ENCODE results near the gene IMPA2. TPM values are rescaled to one million over a fixed set of nuclear protein-coding genes. Genes with fewer than 3 reads are reported as not detected.

Gene IMPA2
- total and polyA plus RNA-seq, 3 donors from 2014 or later: 16.6 to 21.3 (median 16.7) TPM

DNA sequence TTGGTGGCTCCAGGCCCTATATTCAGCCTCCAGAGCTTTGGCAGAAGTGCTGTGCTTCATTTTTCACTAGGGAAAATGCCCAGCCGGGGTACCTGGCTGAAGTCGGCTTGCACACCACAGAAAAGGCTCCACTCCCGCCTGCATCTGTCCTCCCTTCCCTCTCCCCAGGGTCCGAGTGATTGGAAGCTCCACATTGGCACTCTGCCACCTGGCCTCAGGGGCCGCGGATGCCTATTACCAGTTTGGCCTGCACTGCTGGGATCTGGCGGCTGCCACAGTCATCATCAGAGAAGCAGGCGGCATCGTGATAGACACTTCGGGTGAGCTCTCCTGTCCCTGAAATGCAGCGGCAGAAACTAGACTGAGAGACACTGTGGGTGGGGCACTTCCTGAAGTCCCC is 47.4 kb downstream of the IMPA2 start:
- DNase-seq: no peak
- H3K27ac ChIP-seq: no peak overlapping the region
- H3K4me1 ChIP-seq: no peaks in the 10 kb centered on the region
- intact Hi-C loops (cut with DNase I; ENCODE audit: low total_unique reads): no loop called here
- no peaks in the 10 kb centered on the region for H3K27me3 ChIP-seq
- no peak overlapping the region for H3K4me3 ChIP-seq
- 88% methylated on average over 8 to 11 of the region's 11 CpGs for WGBS, 2 donors
- TF ChIP-seq, protein P1, sequence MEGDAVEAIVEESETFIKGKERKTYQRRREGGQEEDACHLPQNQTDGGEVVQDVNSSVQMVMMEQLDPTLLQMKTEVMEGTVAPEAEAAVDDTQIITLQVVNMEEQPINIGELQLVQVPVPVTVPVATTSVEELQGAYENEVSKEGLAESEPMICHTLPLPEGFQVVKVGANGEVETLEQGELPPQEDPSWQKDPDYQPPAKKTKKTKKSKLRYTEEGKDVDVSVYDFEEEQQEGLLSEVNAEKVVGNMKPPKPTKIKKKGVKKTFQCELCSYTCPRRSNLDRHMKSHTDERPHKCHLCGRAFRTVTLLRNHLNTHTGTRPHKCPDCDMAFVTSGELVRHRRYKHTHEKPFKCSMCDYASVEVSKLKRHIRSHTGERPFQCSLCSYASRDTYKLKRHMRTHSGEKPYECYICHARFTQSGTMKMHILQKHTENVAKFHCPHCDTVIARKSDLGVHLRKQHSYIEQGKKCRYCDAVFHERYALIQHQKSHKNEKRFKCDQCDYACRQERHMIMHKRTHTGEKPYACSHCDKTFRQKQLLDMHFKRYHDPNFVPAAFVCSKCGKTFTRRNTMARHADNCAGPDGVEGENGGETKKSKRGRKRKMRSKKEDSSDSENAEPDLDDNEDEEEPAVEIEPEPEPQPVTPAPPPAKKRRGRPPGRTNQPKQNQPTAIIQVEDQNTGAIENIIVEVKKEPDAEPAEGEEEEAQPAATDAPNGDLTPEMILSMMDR (IDR thresholded peaks at IDR 0.05): no peak
- no peak for TF ChIP-seq POLR2A (IDR thresholded peaks at IDR 0.05)
- H3K36me3 ChIP-seq (ENCODE audit: low read depth, missing control alignments): no peaks in the 10 kb centered on the region
- H3K9me3 ChIP-seq: no peaks in the 10 kb centered on the region

DNA sequence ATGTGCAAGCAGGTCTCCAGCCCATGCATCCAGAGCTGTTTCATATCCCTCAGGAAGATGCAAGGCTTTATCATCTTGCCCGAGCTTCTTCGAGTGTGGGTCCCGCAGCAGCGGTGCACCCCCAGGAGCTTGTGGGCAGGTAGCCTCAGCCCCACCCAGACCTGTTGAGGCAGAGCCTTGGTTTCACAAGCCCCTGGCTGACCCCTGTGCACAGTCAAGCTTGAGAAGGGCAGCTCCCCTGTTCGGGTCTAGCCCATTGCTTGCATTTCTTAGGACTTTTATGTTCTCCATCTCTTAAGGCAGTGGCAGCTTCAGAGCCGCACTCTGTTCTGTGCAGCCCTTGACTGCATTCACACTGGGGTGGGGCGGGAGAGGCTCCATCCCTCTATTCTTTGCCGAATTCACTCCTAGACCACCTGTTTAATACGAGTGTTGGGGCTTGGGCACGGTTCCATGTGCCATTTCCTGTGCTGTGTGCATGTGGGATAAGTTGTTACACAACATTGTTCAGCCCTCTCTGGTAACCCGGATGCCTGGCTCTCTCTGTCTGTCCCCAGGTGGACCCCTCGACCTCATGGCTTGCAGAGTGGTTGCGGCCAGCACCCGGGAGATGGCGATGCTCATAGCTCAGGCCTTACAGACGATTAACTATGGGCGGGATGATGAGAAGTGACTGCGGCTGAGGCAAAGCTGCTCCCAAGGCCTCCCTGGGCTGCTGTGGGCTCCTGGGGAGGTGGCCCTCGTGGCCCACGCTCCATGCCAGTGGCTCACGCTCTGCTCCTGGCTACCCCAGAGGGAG is 48.7 kb downstream of the IMPA2 start:
- TF ChIP-seq POLR2A (IDR thresholded peaks at IDR 0.05): no peak
- TF ChIP-seq, protein P1 (IDR thresholded peaks at IDR 0.05): no peak
- no peak for DNase-seq
- WGBS, 2 donors: 90 to 92% methylated on average over 13 to 21 of the region's 21 CpGs
- H3K4me3 ChIP-seq: no peak overlapping the region
- no peaks in the 10 kb centered on the region for H3K9me3 ChIP-seq
- no peaks in the 10 kb centered on the region for H3K27me3 ChIP-seq
- no peaks in the 10 kb centered on the region for H3K36me3 ChIP-seq (ENCODE audit: low read depth, missing control alignments)
- intact Hi-C loops (cut with DNase I; ENCODE audit: low total_unique reads): no loop called here
- H3K27ac ChIP-seq: no peak overlapping the region
- no peaks in the 10 kb centered on the region for H3K4me1 ChIP-seq

DNA sequence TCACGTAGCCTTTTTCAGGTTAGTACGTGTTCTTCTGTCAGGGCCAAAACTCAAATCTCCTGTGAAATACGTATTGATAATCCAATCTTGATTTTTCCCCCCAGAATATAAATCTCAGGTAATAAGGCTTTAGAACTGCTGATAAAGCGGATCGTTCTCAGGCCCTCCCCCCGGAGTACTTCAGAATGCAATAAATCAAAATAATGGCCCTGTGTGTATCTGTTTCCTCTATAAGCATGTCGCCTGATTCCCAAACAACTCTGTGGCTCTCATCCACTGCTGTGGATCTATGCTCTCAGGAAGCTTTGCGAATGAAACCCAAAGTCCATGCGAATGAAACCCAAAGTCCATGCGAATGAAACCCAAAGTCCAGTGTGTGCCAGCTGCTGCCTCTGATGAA is 49.4 kb downstream of the IMPA2 start:
- Histone ChIP-seq H3K36me3 (ENCODE audit: low read depth, missing control alignments) (no peaks in the 10 kb centered on the region), H3K9me3 (no peaks in the 10 kb centered on the region), H3K27me3 (no peaks in the 10 kb centered on the region), H3K4me3 (no peak overlapping the region), H3K27ac (no peak overlapping the region), H3K4me1 (no peaks in the 10 kb centered on the region)
- TF ChIP-seq, protein P1 (IDR thresholded peaks at IDR 0.05): no peak
- TF ChIP-seq POLR2A (IDR thresholded peaks at IDR 0.05): no peak
- WGBS, 2 donors: 81 to 92% methylated on average over 9 to 10 of the region's 10 CpGs
- intact Hi-C loops (cut with DNase I; ENCODE audit: low total_unique reads): no loop called here
- DNase-seq: no peak

DNA sequence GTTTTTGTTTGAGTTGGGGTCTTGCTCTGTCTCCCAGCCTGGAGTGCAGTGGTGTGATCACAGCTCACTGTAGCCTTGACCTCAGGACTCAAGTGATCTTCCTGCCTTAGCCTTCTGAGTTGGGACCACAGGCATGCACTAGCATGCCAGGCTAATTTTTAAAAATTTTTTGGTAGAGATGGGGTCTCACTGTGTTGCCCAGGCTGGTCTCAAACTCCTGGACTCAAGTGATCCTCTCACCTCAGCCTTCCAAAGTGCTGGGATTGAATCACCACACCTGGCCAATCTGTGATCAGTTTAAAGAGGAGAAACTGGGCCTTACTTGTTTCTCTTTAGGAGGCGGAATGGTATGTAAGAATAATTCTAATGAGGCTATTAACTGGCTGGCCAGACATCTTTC is 49.9 kb downstream of the IMPA2 start:
- H3K27me3 ChIP-seq: no peaks in the 10 kb centered on the region
- TF ChIP-seq POLR2A (IDR thresholded peaks at IDR 0.05): no peak
- TF ChIP-seq, protein P1 (IDR thresholded peaks at IDR 0.05): no peak
- no peak overlapping the region for H3K4me3 ChIP-seq
- no peaks in the 10 kb centered on the region for H3K4me1 ChIP-seq
- no peak overlapping the region for H3K27ac ChIP-seq
- intact Hi-C loops (cut with DNase I; ENCODE audit: low total_unique reads): no loop called here
- H3K9me3 ChIP-seq: no peaks in the 10 kb centered on the region
- WGBS, 2 donors: 80 to 100% methylated on average over 1 of the region's 1 CpG
- no peak for DNase-seq
- no peaks in the 10 kb centered on the region for H3K36me3 ChIP-seq (ENCODE audit: low read depth, missing control alignments)

DNA sequence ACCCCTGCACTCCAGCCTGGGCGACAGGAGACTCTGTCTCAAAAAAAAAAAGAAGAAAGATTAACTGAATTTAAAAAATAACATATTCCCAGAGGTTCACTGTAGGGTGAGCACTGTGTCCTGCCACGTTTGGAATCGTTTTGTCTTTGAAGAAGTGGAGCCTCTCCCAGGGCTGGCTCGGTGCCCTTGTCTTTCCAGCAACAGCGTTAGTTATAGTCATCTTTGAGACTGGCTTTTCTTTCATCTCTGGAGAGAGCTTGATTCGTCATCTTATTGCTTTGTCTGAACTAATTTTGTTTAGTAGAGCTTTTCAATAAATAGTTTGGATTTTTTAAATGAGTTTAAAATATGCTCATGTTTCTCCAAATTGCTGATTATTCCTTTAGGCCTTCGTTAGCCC is 50.5 kb downstream of the IMPA2 start:
- H3K4me1 ChIP-seq: no peaks in the 10 kb centered on the region
- no peak overlapping the region for H3K4me3 ChIP-seq
- no peaks in the 10 kb centered on the region for H3K27me3 ChIP-seq
- 46 to 58% methylated on average over 7 of the region's 7 CpGs for WGBS, 2 donors
- H3K36me3 ChIP-seq (ENCODE audit: low read depth, missing control alignments): no peaks in the 10 kb centered on the region
- H3K27ac ChIP-seq: no peak overlapping the region
- H3K9me3 ChIP-seq: no peaks in the 10 kb centered on the region
- peak; percentile 74 for DNase-seq
- intact Hi-C loops (cut with DNase I; ENCODE audit: low total_unique reads): no loop called here
- TF ChIP-seq, protein P1 (IDR thresholded peaks at IDR 0.05): no peak
- no peak for TF ChIP-seq POLR2A (IDR thresholded peaks at IDR 0.05)

Measured in testis (tissue), 3 donors.